Transverse colon (tissue), 4 donors: Measurements from ENCODE around the gene WDR17. TPM values are rescaled to one million over a fixed set of nuclear protein-coding genes. Genes with fewer than 3 reads are reported as not detected.

Source experiments
- DNase-seq: peaks from one replicate; pipeline ENCODE4 v3.0.0-alpha.2; 2019
- H3K27ac ChIP-seq, 4 donors: fragments of 200-600 bp; sonication (generic); 2 replicates each; pipeline ENCODE4 v1.5.1; 2016 to 2018; ENCODE audit warnings: inconsistent platforms in 4 of 4
- H3K27me3 ChIP-seq: fragments of 200-600 bp; sonication (generic); 2 replicates; pipeline ENCODE4 v1.5.1; 2017; ENCODE audit warnings: inconsistent platforms
- H3K36me3 ChIP-seq, 4 donors: fragments of 200-600 bp; sonication (generic); 2 replicates each; pipeline ENCODE4 v1.5.1; 2017 to 2019; ENCODE audit warnings: inconsistent platforms in 4 of 4
- H3K4me1 ChIP-seq, 4 donors: fragments of 200-600 bp; sonication (generic); 2 replicates each; pipeline ENCODE4 v1.5.1; 2017 to 2020; ENCODE audit warnings: inconsistent platforms in 4 of 4
- H3K4me3 ChIP-seq, 4 donors: fragments of 200-600 bp; sonication (generic); 1 replicate in 1 of 4; 2 replicates in 3 of 4; pipeline versions ENCODE4 v1.5.1 to v1.6.1; 2017 to 2019; ENCODE audit warnings: inconsistent platforms in 4 of 4
- H3K9me3 ChIP-seq, 2 donors: fragments of 200-600 bp; sonication (generic); 2 replicates each; pipeline ENCODE4 v1.5.1; 2017 to 2019; ENCODE audit warnings: inconsistent platforms in 2 of 2
- EP300 ChIP-seq: sonication (generic); formaldehyde crosslinking; IDR thresholded peaks from one replicate; pipeline ENCODE4 v1.6.1; 2017; ENCODE audit warnings: antibody characterized with exemption, low read depth
- POLR2A ChIP-seq: fragments of 450-650 bp; IDR thresholded peaks from one replicate; pipeline ENCODE4 v1.6.1; 2016; ENCODE audit warnings: antibody characterized with exemption, mild to moderate bottlenecking, moderate library complexity
- POLR2AphosphoS5 ChIP-seq, 3 donors: sonication (generic); formaldehyde crosslinking; IDR thresholded peaks; one replicate each; pipeline ENCODE4 v1.6.1; 2016; ENCODE audit warnings: antibody characterized with exemption in 3 of 3
- whole genome bisulfite sequencing, 2 donors: methylation state at CpG; one replicate each; pipeline ENCODE4 v1.1.5; 2018; ENCODE audit warnings: low coverage in 1 of 2; 5-methylcytosine and 5-hydroxymethylcytosine counted together
- in situ Hi-C, 4 donors: fragments of 200-750 bp; cut with MboI; loops; one replicate each; pipeline versions ENCODE4 v1.15.0 to v1.15.1; 2017; ENCODE audit warnings: low sequenced_read_pairs in 3 of 4, low pct_ligation_motif_present in 1 of 4, low pct_unique_long_range_greater_than_20kb in 1 of 4
- intact Hi-C: fragments of 100-400 bp; cut with DNase I; formaldehyde crosslinking; loops from one replicate; pipeline ENCODE4 v1.15.1; 2023; ENCODE audit warnings: low total_unique reads
- total RNA-seq, 4 donors: library from RNA; depleted of rRNA; stranded (reverse); fragments of >200 nt; gene quantifications; one replicate each; pipeline ENCODE4 v1.1.0, GENCODE V29; 2016
- TF ChIP-seq, protein P1 (sequence below), 5 experiments: fragments of 200-600 bp in 3 of 5; fragments of 450-650 bp in 2 of 5; sonication (generic) in 3 of 5; IDR thresholded peaks; 1 replicate in 2 of 5; 2 replicates in 3 of 5; pipeline ENCODE4 v1.5.1; 2016 to 2017; ENCODE audit warnings: antibody characterized with exemption in 5 of 5, inconsistent platforms in 3 of 5, mild to moderate bottlenecking in 2 of 5, moderate library complexity in 1 of 5

The WDR17 gene
- total RNA-seq: 1 to 10 TPM in 2 of 4 donors, under 1 TPM in 1, not detected in 1; 0.96 to 7.6 (median 1.4) TPM

DNA sequence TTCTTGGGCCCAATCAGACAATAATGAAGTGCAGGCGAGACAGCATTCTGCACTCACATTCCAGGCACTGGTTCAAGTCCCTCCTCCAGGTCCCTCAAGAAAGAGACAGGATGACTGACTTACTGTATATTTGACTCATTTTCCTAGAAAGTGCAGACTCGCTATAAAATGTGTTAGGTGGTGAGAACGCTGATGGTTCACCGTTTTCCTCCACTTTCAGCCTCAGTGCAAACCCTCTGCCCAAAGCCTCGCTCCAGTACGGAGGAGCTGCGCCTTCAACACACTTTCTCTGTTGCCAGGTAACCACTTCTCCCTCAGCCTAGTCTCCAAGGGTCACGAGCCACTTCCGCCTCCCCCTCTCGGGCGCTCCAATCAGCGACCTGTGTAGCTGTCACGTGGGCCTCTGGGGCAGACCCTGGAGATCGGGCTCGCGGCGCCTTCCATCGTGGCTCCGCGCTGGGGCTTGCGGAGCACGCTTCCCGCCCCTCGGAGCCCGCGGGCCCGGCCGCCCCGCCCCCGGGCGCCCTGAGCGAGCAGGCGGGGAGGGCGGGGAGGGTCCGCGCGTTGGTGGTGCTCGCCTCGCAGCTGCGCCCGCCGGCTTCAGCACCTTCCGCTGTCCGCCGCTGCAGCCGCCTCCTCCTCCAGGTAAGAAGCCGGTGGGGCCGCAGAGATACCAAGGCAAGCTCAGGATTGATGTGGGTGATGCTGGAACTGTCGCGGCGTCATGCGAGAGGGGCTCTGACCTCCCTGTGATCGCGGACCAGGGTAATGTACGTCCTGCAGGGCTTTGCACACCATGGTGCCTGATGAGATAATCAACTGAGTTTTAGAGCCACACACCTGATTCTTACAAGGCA lies at the start of gene WDR17:
WDR17 (plus strand) TSS at position 407 of the 857 bp plus-strand sequence. CDS start 45,740 bp downstream, outside the sequence.
- Histone ChIP-seq H3K4me3 (peak within 1 kb of the TSS; percentile 39 to 58 (median 48)), H3K27me3 (no peaks in the 10 kb centered on the region), H3K9me3 (no peaks in the 10 kb centered on the region), H3K36me3 (no peaks in the 10 kb centered on the region), H3K4me1 (peaks cover 0 to 6% (median 0%) of the 10 kb centered on the region in 4 donors), H3K27ac (peak within 1 kb of the TSS in 3 of 4 donors; percentile 13 to 42 (median 16))
- no peak for TF ChIP-seq POLR2A
- no peak for TF ChIP-seq EP300
- TF ChIP-seq, protein P1, sequence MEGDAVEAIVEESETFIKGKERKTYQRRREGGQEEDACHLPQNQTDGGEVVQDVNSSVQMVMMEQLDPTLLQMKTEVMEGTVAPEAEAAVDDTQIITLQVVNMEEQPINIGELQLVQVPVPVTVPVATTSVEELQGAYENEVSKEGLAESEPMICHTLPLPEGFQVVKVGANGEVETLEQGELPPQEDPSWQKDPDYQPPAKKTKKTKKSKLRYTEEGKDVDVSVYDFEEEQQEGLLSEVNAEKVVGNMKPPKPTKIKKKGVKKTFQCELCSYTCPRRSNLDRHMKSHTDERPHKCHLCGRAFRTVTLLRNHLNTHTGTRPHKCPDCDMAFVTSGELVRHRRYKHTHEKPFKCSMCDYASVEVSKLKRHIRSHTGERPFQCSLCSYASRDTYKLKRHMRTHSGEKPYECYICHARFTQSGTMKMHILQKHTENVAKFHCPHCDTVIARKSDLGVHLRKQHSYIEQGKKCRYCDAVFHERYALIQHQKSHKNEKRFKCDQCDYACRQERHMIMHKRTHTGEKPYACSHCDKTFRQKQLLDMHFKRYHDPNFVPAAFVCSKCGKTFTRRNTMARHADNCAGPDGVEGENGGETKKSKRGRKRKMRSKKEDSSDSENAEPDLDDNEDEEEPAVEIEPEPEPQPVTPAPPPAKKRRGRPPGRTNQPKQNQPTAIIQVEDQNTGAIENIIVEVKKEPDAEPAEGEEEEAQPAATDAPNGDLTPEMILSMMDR (IDR thresholded peaks at IDR 0.05): no peak
- no peak for TF ChIP-seq POLR2AphosphoS5 (IDR thresholded peaks at IDR 0.05)
- intact Hi-C loops (no loop called here), in situ Hi-C loops (loop anchor here in 1 of 4 donors (25.0 kb wide), 1 partner anchor 247 kb away; the partner anchor contains the start of gene SPCS3)
- 0 to 5% methylated on average over 2 to 32 of the region's 55 CpGs for WGBS, 2 donors
- peak; percentile 86 for DNase-seq

DNA sequence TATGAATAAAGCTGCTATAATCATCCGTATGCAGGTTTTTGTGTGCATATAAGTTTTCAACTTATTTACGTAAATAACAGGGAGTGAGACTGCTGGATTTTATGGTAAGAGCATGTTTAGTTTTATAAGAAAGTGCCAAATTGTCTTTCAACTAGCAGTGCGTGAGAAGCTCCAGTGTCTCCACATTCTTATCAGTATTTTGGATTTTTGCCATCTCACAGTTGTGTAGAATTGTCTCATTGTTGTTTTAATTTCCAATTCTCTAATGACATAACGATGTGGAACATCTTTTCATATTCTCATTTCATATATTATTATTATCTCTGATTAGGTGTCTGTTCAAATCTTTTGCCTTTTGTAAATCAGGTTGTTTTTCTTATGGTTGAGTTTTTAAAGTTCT lies 49.0 kb upstream of the WDR17 start:
- TF ChIP-seq, protein P1 (IDR thresholded peaks at IDR 0.05): no peak
- TF ChIP-seq POLR2AphosphoS5 (IDR thresholded peaks at IDR 0.05) (no peak), POLR2A (no peak), EP300 (no peak)
- WGBS, 2 donors: 67 to 81% methylated on average over 4 of the region's 4 CpGs
- intact Hi-C loops: no loop called here
- H3K27me3 ChIP-seq: no peaks in the 10 kb centered on the region
- no peaks in the 10 kb centered on the region for H3K9me3 ChIP-seq
- H3K27ac ChIP-seq: no peak overlapping the region
- in situ Hi-C loops: no loop called here
- no peaks in the 10 kb centered on the region for H3K4me1 ChIP-seq
- DNase-seq: no peak
- H3K36me3 ChIP-seq: no peaks in the 10 kb centered on the region
- no peak overlapping the region for H3K4me3 ChIP-seq

DNA sequence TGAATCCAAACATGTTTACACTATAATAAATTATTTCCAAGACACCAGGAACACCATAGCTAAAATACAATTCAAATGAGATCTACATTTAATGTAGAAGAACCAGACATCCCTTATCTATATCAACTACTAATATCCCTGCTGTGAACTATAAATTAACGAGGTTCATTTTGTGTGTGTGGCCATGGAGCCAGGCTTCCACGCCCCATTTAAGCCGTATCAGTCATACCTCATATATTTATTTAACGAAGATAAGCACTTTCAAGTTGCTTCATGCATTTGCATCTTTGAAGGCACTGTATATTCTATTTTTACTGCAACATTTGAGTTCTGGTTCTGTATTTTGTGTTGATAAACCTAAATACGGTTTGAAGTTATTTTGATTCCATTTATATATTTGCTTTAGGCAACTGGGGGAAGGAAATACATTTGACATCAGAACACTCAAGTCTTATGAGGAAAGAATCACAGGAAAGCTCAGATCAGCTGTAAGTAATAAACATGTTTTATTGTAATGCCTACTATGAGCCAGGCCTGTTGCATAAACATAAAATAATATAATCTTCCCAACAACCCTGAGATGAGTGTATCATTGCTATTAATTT lies 45.1 kb upstream of the WDR17 start:
- Histone ChIP-seq H3K27me3 (no peaks in the 10 kb centered on the region), H3K4me3 (no peak overlapping the region), H3K9me3 (no peaks in the 10 kb centered on the region), H3K4me1 (no peaks in the 10 kb centered on the region), H3K36me3 (no peaks in the 10 kb centered on the region), H3K27ac (no peak overlapping the region)
- in situ Hi-C loops (no loop called here), intact Hi-C loops (no loop called here)
- DNase-seq: no peak
- WGBS, 2 donors: 60 to 76% methylated on average over 5 of the region's 5 CpGs
- TF ChIP-seq, protein P1 (IDR thresholded peaks at IDR 0.05): no peak
- no peak for TF ChIP-seq POLR2A
- TF ChIP-seq EP300: no peak
- TF ChIP-seq POLR2AphosphoS5 (IDR thresholded peaks at IDR 0.05): no peak

DNA sequence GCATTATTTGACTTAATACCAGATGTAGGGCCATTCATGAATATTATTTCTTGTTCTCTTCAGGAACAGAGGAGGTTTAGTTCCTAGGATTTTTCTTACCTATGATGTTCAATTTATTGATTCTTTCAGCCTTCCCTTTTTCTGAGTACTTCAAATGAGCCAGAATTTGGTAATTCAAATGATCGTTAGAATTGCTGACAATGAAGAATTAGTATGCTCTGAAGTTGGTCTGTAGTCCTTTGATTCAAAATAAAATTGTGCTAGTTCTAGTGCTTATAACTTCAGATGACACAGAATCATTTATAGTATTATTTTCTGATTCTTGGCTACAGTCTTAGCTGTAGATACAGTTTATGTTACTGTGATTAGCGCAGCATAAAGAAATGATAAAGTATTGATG lies 35.2 kb upstream of the WDR17 start:
- Histone ChIP-seq H3K4me3 (no peak overlapping the region), H3K27ac (no peak overlapping the region), H3K36me3 (no peaks in the 10 kb centered on the region), H3K9me3 (no peaks in the 10 kb centered on the region), H3K4me1 (no peaks in the 10 kb centered on the region), H3K27me3 (no peaks in the 10 kb centered on the region)
- no peak for TF ChIP-seq POLR2AphosphoS5 (IDR thresholded peaks at IDR 0.05)
- TF ChIP-seq EP300: no peak
- TF ChIP-seq POLR2A: no peak
- TF ChIP-seq, protein P1 (IDR thresholded peaks at IDR 0.05): no peak
- WGBS, 2 donors: 84 to 86% methylated on average over 2 of the region's 2 CpGs
- intact Hi-C loops: no loop called here
- DNase-seq: no peak
- in situ Hi-C loops: loop anchor here in 2 of 4 donors (25.0 kb wide), 1 partner anchor 307 kb away; no protein-coding TSS in a partner anchor
